ENCODE data around the gene PDE4D.

GRCh38 chr5:59169768-59170150 is 723.8 kb downstream of the PDE4D start:
- TF ChIP-seq, protein P1, sequence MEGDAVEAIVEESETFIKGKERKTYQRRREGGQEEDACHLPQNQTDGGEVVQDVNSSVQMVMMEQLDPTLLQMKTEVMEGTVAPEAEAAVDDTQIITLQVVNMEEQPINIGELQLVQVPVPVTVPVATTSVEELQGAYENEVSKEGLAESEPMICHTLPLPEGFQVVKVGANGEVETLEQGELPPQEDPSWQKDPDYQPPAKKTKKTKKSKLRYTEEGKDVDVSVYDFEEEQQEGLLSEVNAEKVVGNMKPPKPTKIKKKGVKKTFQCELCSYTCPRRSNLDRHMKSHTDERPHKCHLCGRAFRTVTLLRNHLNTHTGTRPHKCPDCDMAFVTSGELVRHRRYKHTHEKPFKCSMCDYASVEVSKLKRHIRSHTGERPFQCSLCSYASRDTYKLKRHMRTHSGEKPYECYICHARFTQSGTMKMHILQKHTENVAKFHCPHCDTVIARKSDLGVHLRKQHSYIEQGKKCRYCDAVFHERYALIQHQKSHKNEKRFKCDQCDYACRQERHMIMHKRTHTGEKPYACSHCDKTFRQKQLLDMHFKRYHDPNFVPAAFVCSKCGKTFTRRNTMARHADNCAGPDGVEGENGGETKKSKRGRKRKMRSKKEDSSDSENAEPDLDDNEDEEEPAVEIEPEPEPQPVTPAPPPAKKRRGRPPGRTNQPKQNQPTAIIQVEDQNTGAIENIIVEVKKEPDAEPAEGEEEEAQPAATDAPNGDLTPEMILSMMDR (conservative IDR thresholded peaks at IDR 0.05; ENCODE audit: low read depth, low read length) = no peak
- no peak for TF ChIP-seq EZH2 (IDR thresholded peaks at IDR 0.05; ENCODE audit: borderline replicate concordance, low read depth, low read length, poor library complexity, severe bottlenecking)
